ENCODE measurements around the gene ESR1. TPM values are rescaled to one million over a fixed set of nuclear protein-coding genes. Genes with fewer than 3 reads are reported as not detected.
"Not testable (repeated sequence)": the region's sequence is repeated elsewhere in the genome, so short reads cannot be mapped to it uniquely, and the experiment has no call there.

The ESR1 gene
- total RNA-seq, 1 experiment from 2014 or later, result not detected

DNA sequence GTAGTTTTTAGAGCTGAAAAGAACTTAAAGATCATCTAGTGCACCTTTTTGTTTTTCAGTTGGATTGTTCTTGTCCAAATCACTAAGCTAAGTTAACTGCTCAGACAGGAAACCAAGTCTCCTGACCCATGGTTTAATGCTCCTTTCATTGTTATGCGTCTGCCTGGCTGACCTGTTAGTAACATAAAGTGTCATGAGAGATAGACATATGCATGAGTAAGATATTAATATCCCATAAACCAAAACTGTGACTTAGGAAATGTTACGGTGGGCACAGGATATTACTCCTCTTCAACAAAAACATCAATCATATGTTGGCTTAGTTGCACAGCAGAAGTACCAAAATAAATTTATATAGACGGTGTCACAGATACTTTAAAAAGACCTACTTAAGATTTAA, 84.0 kb downstream of the ESR1 start:
- DNase-seq, result no peak
- H3K9ac ChIP-seq (ENCODE audit: extremely low read depth, insufficient read length, low read length), result no peak overlapping the region
- H3K23me2 ChIP-seq (ENCODE audit: insufficient read length, low read depth, low read length, poor library complexity, severe bottlenecking), result no peaks in the 10 kb centered on the region
- no peaks in the 10 kb centered on the region for H3K9me3 ChIP-seq (ENCODE audit: control insufficient read depth, low read depth, low read length)
- Mint-ChIP-seq H3K9me3 (no peaks in the 10 kb centered on the region; a peak in 1 of 5 replicates), H3K36me3 (ENCODE audit: insufficient read depth in 1 of 3, low read depth in 3 of 3) (no peaks in the 10 kb centered on the region), H3K4me1 (peaks cover 0 to 5% of the 10 kb centered on the region in 2 experiments), H3K27me3 (ENCODE audit: low read depth) (no peaks in the 10 kb centered on the region), H3K27ac (peak overlapping the region in 1 of 3 experiments; percentile 9; a peak in 2 of 7 replicates), H3K4me3 (no peak overlapping the region)
- H3K14ac ChIP-seq (ENCODE audit: insufficient read depth, low read length), result no peak overlapping the region
- no peaks in the 10 kb centered on the region for H4K20me1 ChIP-seq (ENCODE audit: control insufficient read depth, insufficient read depth, insufficient read length)
- no peak overlapping the region for H4K8ac ChIP-seq (replicated peaks; ENCODE audit: insufficient read length, low read depth, low read length)
- no peak overlapping the region for H2BK120ac ChIP-seq (ENCODE audit: low read depth, low read length, poor library complexity, severe bottlenecking)
- no peak overlapping the region for H4K5ac ChIP-seq (ENCODE audit: insufficient read length, low read depth, low read length)
- no peaks in the 10 kb centered on the region for H3K27me3 ChIP-seq (ENCODE audit: insufficient read depth, low read length)
- no peaks in the 10 kb centered on the region for H3K4me1 ChIP-seq (ENCODE audit: insufficient read depth, low read length)
- no peak overlapping the region for H3K4me2 ChIP-seq (ENCODE audit: insufficient read depth, insufficient read length, low read length)
- H4K91ac ChIP-seq (ENCODE audit: insufficient read length, low read depth, low read length), result no peak overlapping the region
- no peak overlapping the region for H3K4ac ChIP-seq (ENCODE audit: low read depth, low read length)
- WGBS (ENCODE audit: extremely low coverage, insufficient read length, low lambda C conversion rate), result no CpG with 5 or more reads among the region's 3 CpGs
- H2AFZ ChIP-seq (ENCODE audit: low read length), result no peak overlapping the region
- H2BK15ac ChIP-seq (ENCODE audit: low read depth, low read length), result no peak overlapping the region
- no peaks in the 10 kb centered on the region for H3K79me2 ChIP-seq (ENCODE audit: insufficient read depth, low read length)
- H2BK5ac ChIP-seq (ENCODE audit: insufficient read length, low read length), result no peak overlapping the region
- H3K56ac ChIP-seq (ENCODE audit: insufficient read length, low read depth, low read length), result no peak overlapping the region
- no peak overlapping the region for H3K23ac ChIP-seq (ENCODE audit: insufficient read length, low read depth, low read length)
- H3T11ph ChIP-seq (ENCODE audit: low read length), result no peak overlapping the region
- H3K18ac ChIP-seq (ENCODE audit: insufficient read length, low read depth, low read length), result no peak overlapping the region
- H2BK20ac ChIP-seq (ENCODE audit: low read depth, low read length, poor library complexity, severe bottlenecking), result no peak overlapping the region
- H3K79me1 ChIP-seq (ENCODE audit: insufficient read depth, low read depth, low read length, poor library complexity, severe bottlenecking), result no peaks in the 10 kb centered on the region
- no peak overlapping the region for H3K27ac ChIP-seq (ENCODE audit: insufficient read length, low read depth, low read length)
- no peak for TF ChIP-seq CTCF (conservative IDR thresholded peaks at IDR 0.05)
- H2AK5ac ChIP-seq (ENCODE audit: insufficient read length, low read length), result no peak overlapping the region
- H2BK12ac ChIP-seq (ENCODE audit: insufficient read length, low read depth, low read length), result no peak overlapping the region

GRCh38 chr6:151894426-151894825, 86.9 kb downstream of the ESR1 start:
- H3K56ac ChIP-seq (ENCODE audit: insufficient read length, low read depth, low read length); H2AK5ac ChIP-seq (ENCODE audit: insufficient read length, low read length); H3T11ph ChIP-seq (ENCODE audit: low read length); H2BK20ac ChIP-seq (ENCODE audit: low read depth, low read length, poor library complexity, severe bottlenecking); H4K5ac ChIP-seq (ENCODE audit: insufficient read length, low read depth, low read length); H3K18ac ChIP-seq (ENCODE audit: insufficient read length, low read depth, low read length); H3K4me1 Mint-ChIP-seq; H4K20me1 ChIP-seq (ENCODE audit: control insufficient read depth, insufficient read depth, insufficient read length); H2BK15ac ChIP-seq (ENCODE audit: low read depth, low read length); H3K4me1 ChIP-seq (ENCODE audit: insufficient read depth, low read length); H2BK120ac ChIP-seq (ENCODE audit: low read depth, low read length, poor library complexity, severe bottlenecking); H2AFZ ChIP-seq (ENCODE audit: low read length); H3K23ac ChIP-seq (ENCODE audit: insufficient read length, low read depth, low read length); H3K4ac ChIP-seq (ENCODE audit: low read depth, low read length); DNase-seq; H3K9me3 Mint-ChIP-seq; H3K14ac ChIP-seq (ENCODE audit: insufficient read depth, low read length); H3K27ac Mint-ChIP-seq; H4K91ac ChIP-seq (ENCODE audit: insufficient read length, low read depth, low read length); H3K79me2 ChIP-seq (ENCODE audit: insufficient read depth, low read length); H3K4me3 Mint-ChIP-seq; H4K8ac ChIP-seq (replicated peaks; ENCODE audit: insufficient read length, low read depth, low read length); H3K4me2 ChIP-seq (ENCODE audit: insufficient read depth, insufficient read length, low read length); H3K9ac ChIP-seq (ENCODE audit: extremely low read depth, insufficient read length, low read length); H3K9me3 ChIP-seq (ENCODE audit: control insufficient read depth, low read depth, low read length); H3K79me1 ChIP-seq (ENCODE audit: insufficient read depth, low read depth, low read length, poor library complexity, severe bottlenecking); H2BK5ac ChIP-seq (ENCODE audit: insufficient read length, low read length); H3K23me2 ChIP-seq (ENCODE audit: insufficient read length, low read depth, low read length, poor library complexity, severe bottlenecking); H3K27me3 ChIP-seq (ENCODE audit: insufficient read depth, low read length); H2BK12ac ChIP-seq (ENCODE audit: insufficient read length, low read depth, low read length); H3K36me3 Mint-ChIP-seq (ENCODE audit: insufficient read depth in 1 of 3, low read depth in 3 of 3); H3K27ac ChIP-seq (ENCODE audit: insufficient read length, low read depth, low read length); H3K27me3 Mint-ChIP-seq (ENCODE audit: low read depth): not testable (repeated sequence)
- no CpG with 5 or more reads among the region's 3 CpGs for WGBS (ENCODE audit: extremely low coverage, insufficient read length, low lambda C conversion rate)
